ENCODE measurements around the gene CLEC2D. TPM values are rescaled to one million over a fixed set of nuclear protein-coding genes. Genes with fewer than 3 reads are reported as not detected.
"Not testable (repeated sequence)": the region's sequence is repeated elsewhere in the genome, so short reads cannot be mapped to it uniquely, and the experiment has no call there.

The CLEC2D gene
- total RNA-seq, 2 donors from 2014 or later, result 9.5 to 12.7 TPM

DNA sequence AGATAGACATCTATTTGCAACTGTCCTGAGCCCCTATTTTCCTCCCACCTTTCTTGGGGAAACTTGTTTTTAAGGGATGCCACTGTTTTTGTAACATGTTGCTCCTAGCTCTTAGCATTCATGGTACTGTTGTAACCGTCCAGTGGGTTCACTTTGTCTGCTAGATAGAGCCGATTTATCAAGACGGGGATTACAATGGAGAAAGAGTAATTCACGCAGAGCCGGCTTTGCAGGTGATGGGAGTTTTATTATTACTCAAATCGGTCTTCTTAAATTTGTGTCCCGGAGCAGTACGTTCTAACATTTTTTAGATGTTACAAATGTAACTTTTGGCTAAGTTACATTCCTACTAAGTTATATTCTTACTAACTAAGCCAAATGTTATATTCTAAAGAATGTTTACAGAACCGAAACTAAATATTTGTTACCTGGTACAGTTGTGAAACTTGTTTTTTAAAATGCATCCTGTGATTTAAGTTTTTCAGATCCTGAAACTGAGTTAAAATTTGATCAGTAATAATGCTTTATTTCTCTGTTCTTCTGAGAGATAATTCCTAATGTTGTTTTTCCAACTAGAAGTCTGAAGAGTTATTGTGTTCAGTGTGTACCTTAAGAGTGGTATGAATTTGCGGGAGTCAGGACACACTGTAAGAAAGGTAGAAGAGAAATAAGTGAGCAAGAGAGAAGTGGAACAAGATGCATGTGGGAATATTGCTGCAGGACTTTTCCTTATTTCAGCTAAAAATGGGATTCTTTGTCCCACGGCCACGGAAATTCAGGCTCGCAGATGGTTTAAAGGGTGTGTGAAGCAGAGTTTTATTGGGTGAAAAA is 20.6 kb upstream of the CLEC2D start:
- ATAC-seq (peak; percentile 4 to 9), DNase-seq (no peak)
- intact Hi-C loops (cut with DNase I), result loop anchor here in 1 of 2 donors (5.0 kb wide), 1 partner anchor 53 kb away; no protein-coding TSS in a partner anchor

GRCh38 chr12:9649532-9649940 is 20.0 kb upstream of the CLEC2D start:
- intact Hi-C loops (cut with DNase I), result loop anchor here in 1 of 2 donors (5.0 kb wide), 1 partner anchor 53 kb away; no protein-coding TSS in a partner anchor
- ATAC-seq, result no peak
- DNase-seq, result no peak

DNA sequence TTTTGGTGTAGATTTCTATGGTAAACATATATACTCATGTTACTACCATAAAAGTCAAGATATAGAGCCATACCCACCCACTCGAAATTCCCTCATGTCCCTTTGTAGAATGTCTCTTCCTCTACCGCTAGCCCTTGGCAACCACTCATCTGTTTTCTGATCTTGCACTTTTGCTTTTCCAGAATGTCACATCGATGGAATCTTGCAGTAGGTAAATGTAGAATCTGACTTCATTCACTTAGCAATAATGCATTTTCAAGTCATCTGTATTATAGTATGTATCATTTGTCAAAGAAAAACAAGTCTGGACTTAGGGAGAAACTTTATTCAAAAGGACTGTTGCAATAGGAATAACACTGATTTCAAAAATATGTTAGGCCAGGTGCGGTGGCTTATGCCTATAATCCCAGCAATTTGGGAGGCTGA is 19.3 kb upstream of the CLEC2D start:
- no peak for ATAC-seq
- intact Hi-C loops (cut with DNase I), result no loop called here

DNA sequence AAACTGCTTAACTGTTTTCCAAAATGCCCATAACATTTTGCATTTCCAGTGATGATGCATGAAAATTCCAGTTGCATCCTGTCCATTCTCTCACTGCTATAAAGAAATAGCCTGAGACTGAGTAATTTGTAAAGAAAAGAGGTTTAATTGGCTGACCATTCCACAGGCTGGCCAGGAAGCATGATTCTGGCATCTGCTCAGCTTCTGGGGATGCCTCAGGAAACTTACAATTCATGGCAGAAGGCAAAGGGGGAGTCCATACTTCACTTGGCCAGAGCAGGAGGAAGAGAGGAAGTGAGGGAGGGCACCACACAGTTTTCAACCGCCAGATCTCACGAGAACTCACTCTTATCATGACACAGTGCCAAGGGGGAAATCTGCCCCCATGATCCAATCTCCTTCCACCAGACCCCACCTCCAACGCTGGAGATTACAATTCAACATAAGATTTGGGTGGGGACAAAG is 18.2 kb upstream of the CLEC2D start:
- no peak for ATAC-seq
- no peak for DNase-seq
- intact Hi-C loops (cut with DNase I), result no loop called here

More for the DNA sequence above, 19.3 kb upstream of the CLEC2D start:
- no peak for DNase-seq

DNA sequence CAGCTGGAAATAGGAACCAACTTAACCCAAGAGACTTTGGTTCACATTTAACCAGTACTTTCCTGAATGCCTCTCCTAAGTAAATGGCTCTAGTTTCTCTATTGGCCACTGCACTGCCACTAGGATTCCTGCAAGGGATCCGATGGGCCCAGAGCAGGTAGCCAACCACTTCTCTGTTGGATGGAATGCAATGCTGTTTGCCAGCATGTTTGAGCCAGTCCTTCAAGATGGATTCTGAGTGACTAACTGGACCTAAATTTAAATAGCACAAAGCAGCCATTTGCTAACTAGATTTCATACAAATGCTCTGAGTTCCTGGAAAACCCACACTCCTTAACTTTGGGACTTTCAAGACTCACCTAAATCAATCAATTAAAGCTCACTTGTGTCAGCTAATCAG is 9.5 kb upstream of the CLEC2D start:
- no peak for DNase-seq
- ATAC-seq, result no peak
- intact Hi-C loops (cut with DNase I), result no loop called here

GRCh38 chr12:9661720-9662119 is 7.8 kb upstream of the CLEC2D start:
- DNase-seq (no peak), ATAC-seq (no peak)
- intact Hi-C loops (cut with DNase I), result no loop called here

DNA sequence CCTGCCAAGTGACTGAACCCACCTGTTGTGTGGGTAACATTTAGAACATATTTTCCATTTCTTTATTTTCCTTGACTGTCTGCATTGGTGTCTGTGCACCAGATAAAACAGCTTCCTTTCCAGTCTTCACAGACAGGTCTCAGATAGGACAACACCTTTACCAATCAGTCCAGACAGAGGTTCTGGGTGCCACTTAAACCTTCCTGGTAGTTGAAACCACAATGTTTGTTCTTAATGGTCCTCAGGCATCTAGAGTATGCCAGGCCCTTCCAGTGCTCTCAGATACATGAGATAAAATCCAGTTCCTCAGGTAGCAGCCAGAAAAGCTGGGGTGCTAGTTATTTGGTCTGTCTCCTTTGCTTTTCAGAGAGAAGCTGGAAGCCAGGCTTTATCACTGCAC is 7.0 kb upstream of the CLEC2D start:
- ATAC-seq (no peak), DNase-seq (no peak)
- intact Hi-C loops (cut with DNase I), result no loop called here

DNA sequence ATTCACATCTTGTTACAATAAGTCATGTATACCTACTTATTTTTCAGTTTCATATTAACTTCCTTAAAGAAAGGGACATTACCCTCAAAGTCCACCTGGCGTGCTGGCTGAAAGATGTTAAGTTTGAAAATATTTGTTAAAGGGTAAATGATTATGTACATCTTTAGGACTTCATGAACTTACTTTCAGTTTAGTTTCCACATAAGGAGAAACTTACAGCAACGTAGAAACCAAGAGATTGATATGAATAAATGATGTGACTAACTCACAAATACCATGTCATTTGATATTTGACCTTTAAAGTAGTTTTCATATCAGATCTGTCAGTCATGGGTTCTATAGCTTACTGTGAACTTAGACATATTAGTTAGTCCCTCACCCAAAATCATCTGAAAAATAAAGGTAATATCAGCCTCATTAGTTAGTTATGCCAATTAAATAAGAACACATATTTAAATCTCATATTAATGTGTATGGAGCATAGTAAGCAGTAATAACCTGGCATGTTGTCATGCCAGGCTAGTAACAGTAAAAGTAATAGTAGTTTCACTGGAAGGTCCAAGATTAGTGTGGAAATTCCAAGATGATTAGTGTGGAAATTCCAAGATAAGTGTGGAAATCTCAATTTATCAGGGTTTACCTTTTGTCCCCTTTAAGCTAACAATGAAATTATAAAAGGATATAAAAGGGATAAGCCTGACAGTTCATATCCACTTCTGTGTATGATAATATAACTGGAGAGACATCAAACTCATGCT is 1.9 kb upstream of the CLEC2D start:
- intact Hi-C loops (cut with DNase I), result no loop called here
- DNase-seq (no peak), ATAC-seq (peak in 1 of 2 donors; percentile 12)

- intact Hi-C loops (cut with DNase I), result no loop called here
- DNase-seq, result no peak
- peak in 1 of 2 donors; percentile 62 for ATAC-seq
Observed at GRCh38 chr12:9668161-9669018, 1.1 kb upstream of the CLEC2D start.

DNA sequence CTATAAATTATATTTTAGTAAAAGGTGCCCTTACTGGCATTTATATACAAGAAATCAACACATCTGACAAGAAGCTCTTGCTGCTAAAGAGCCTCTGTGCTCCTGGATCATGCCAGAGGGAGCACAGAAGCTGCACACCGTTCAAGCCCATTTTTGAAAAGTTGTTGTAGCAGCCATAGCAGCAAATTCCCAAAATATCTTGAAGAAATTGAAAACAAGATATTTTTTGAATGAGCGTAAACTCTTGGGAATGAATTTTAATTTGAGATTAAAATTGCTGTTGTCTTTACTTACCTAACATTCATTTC is 540 bp upstream of the CLEC2D start:
- DNase-seq (no peak), ATAC-seq (no peak)
- intact Hi-C loops (cut with DNase I), result no loop called here

DNA sequence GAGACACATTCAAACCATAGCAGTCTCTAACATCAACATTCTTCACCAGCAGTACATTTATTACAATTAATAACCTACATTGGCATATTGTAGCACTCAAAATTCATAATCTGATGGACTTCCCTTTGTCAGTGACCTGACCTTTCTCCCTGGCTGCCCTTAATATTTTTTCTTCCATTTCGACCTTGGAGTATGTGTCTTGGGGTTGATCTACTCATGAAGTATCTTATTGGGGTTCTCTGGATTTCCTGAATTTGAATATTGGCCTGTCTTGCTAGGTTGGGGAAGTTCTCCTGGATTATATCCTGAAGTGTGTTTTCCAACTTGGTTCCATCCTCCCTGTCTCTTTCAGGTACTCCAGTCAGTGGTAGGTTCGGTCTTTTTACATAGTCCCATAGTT is 2.8 kb downstream of the CLEC2D start:
- DNase-seq; ATAC-seq; intact Hi-C loops (cut with DNase I): not testable (repeated sequence)

DNA sequence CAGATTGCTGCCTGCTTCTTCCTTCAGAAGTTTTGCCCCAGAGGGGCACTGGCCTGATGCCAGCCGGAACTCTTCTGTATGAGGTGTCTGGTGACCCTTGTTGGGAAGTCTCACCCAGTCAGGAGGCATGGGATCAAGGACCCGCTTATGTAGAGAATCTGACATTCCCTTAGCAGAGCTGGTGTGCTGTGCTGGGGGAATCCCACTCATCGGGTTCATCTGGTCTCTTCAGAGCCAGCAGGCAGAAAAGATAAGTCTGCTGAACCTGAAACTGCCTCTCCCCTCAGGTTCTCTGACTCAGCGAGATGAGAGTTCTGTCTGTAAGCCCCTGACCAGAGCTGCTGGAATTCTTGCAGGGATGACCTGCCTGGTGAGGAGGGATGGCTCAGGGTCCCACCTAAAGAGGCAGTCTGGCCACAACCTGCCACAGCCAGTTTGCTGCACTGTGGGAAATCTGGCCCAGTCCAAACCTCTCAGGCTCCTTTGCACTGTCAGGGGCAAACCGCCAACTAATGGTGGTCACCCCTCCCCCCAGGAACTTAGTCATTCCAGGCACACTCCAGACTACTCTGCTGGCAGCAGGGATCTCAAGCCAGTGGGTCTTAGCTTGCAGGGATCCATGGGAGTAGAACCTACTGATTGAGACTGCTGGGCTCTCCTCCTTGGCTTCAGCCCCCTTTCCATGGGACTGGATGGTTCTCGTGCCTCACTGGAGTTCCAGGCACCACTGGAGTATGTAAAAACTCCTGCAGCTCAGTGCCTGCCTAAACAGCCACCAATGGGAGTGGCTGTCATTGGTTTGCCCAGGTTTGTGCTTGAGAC is 4.1 kb downstream of the CLEC2D start:
- DNase-seq (peak; percentile 64), ATAC-seq (peak; percentile 93 to 96)
- intact Hi-C loops (cut with DNase I), result no loop called here

- intact Hi-C loops (cut with DNase I), result no loop called here
- ATAC-seq (peak; percentile 4 to 14), DNase-seq (no peak)
Observed at GRCh38 chr12:9674226-9674590, 4.7 kb downstream of the CLEC2D start.

DNA sequence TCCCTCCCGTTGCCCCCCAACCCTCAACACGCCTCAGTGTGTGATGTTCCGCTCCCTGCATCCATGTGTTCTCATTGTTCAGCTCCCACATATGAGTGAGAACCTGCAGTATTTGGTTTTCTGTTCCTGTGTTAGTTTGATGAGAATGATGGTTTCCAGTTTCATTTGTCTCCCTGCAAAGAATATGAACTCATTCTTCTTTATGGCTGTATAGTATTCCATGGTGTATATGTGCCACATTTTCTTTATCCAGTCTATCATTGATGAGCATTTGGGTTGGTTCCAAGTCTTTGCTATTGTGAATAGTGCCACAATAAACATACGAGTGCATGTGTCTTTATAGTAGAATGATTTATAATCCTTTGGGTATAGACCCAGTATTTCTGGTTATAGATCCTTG is 13.0 kb downstream of the CLEC2D start:
- DNase-seq; ATAC-seq; intact Hi-C loops (cut with DNase I): not testable (repeated sequence)

DNA sequence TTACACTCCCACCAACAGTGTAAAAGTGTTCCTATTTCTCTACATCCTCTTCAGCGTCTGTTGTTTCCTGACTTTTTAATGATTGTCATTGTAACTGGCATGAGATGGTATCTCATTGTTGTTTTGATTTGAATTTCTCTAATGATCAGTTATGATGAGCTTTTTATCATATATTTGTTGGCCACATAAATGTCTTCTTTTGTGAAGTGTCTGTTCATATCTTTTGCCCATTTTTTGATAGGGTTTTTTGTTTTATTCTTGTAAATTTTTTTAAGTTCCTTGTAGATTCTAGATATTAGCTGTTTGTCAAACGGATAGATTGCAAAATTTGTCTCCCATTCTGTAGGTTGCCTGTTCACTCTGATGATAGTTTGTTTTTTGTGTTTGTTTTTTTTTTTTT is 13.4 kb downstream of the CLEC2D start:
- ATAC-seq; DNase-seq; intact Hi-C loops (cut with DNase I): not testable (repeated sequence)

GRCh38 chr12:9685366-9685765 is 15.9 kb downstream of the CLEC2D start:
- ATAC-seq; DNase-seq; intact Hi-C loops (cut with DNase I): not testable (repeated sequence)

- intact Hi-C loops (cut with DNase I), result no loop called here
- ATAC-seq (no peak), DNase-seq (no peak)
Observed at GRCh38 chr12:9685915-9686314, 16.4 kb downstream of the CLEC2D start.

DNA sequence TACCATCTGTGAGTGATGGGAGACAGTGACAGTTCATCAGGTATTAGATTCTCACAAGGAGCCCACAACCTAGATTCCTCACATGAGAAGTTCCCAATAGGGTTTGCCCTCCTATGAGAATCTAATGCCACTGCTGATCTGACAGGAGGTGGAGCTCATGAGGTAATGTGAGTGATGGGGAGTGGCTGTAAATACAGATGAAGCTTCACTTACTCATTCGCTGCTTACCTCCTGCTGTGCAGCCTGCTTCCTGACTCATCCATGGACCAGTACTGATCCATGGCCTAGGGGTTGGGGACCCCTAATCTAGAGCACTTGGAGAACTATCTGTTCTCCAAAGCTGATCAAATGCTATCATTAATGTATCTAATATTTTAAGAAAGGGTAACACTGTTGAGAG is 17.7 kb downstream of the CLEC2D start:
- intact Hi-C loops (cut with DNase I), result no loop called here
- DNase-seq, result no peak
- ATAC-seq, result no peak

DNA sequence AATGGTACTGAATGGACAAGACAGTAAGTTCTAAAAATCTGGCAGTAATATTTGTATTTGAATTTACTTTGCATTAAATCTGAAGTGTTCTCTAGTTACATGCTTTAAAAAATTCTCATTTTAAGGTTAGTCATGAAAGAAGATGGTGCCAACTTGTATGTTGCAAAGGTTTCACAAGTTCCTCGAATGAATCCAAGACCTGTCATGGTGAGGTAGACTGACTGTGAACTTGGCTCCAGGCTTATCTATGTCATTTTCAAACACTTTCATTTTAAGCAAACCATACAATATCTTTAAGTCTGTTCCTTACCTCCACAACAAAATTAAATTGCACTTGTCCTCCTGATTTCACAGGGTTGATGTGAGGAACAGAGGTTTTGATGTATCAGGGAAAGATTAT is 23.4 kb downstream of the CLEC2D start:
- intact Hi-C loops (cut with DNase I), result no loop called here
- ATAC-seq, result no peak
- DNase-seq, result no peak

All from left cardiac atrium (tissue), 4 donors.